ENCODE data around the gene FMNL2. TPM values are rescaled to one million over a fixed set of nuclear protein-coding genes. Genes with fewer than 3 reads are reported as not detected.

FMNL2 gene
- total and polyA plus RNA-seq, 4 donors: 18.8 to 81.4 (median 38.4) TPM

DNA sequence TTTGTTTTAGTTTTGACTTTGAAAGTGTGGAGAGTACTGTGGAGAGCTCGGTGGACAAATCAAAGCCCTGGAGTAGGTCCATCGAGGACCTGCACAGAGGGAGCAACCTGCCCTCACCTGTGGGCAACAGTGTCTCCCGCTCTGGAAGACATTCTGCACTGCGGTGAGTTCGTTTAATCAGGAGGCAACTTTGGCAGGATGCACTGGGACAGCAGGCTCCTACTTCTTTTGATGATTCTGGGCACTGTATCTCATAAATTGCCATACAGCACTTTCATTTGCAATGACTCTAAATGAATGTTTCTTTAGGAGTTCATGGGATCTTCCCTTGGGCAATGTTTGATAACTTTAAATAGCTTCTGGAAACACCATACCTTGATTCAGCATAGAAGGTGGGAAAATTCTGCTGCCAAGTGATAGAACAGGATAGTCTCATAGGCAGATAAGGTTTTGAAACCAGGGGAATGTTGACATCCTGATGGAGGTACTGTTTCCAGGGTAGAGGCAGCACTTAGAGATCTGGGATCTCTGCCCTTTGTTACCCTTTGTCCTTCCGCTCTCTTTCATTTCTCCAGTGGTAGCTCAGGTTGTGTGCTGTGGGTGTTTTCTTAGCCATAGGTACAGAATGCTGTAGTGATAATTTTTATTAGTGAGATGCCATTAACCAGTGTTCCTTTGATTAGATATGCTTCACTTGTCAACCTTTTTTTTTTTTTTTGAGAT lies 226.1 kb downstream of the FMNL2 start:
- no peak for ATAC-seq (ENCODE audit: insufficient read depth, low FRiP score)
- 93 to 98% methylated on average over 6 of the region's 6 CpGs for WGBS, 2 donors

DNA sequence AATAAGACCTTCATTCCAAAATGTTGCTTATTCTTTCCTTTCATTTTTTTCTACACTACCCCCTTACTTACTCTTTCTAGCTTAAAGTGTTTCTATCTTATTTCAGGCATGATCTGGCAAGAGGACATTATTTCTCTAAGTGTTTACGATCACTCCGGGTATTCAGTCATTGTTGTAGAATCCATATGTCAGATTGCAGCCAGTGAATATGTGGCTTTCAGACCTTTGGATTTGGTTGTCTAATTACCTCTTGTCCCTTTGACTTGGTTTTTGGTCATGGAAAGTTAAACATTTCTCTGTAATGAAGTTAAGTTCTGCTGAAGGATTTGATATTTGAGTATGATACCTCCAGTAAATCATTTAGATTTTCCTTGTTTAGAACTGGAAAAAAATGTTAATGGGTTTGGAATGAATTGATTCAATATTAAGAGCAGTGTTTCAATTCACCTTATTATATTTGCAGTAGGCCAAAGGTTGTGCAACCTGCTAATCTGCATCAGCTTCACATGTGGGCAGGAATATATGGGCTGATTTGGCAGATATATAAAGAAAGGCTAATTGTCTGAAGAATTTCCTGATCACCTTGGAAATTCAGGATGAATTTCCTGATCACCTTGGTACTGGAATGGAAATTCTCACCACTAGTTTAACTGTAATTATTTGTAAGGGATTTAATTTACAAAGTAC lies 227.4 kb downstream of the FMNL2 start:
- no peak overlapping the region for H3K4me3 ChIP-seq
- no peaks in the 10 kb centered on the region for H3K27me3 ChIP-seq (ENCODE audit: control insufficient read depth in 3 of 3, insufficient read depth in 3 of 3, low read length in 2 of 3)
- ATAC-seq (ENCODE audit: insufficient read depth, low FRiP score): no peak
- peaks cover 0 to 3% (median 0%) of the 10 kb centered on the region in 5 donors for H3K4me1 ChIP-seq (ENCODE audit: control insufficient read depth in 5 of 5, insufficient read depth in 5 of 5, low read length in 5 of 5)
- H3K9me3 ChIP-seq (ENCODE audit: control insufficient read depth in 4 of 4, insufficient read depth in 3 of 4, low read length in 3 of 4): no peaks in the 10 kb centered on the region
- no peak for DNase-seq
- peaks cover 0 to 6% (median 0%) of the 10 kb centered on the region in 4 donors for H3K36me3 ChIP-seq (ENCODE audit: control insufficient read depth in 4 of 4, insufficient read depth in 4 of 4, low read length in 4 of 4)
- WGBS, 2 donors: 90 to 92% methylated on average over 2 of the region's 2 CpGs
- H3K27ac ChIP-seq (ENCODE audit: low read depth in 1 of 2, low read length in 1 of 2): no peak overlapping the region
- H3K9ac ChIP-seq (ENCODE audit: insufficient read depth in 1 of 2, low read length in 2 of 2): no peak overlapping the region
- TF ChIP-seq, protein P1, sequence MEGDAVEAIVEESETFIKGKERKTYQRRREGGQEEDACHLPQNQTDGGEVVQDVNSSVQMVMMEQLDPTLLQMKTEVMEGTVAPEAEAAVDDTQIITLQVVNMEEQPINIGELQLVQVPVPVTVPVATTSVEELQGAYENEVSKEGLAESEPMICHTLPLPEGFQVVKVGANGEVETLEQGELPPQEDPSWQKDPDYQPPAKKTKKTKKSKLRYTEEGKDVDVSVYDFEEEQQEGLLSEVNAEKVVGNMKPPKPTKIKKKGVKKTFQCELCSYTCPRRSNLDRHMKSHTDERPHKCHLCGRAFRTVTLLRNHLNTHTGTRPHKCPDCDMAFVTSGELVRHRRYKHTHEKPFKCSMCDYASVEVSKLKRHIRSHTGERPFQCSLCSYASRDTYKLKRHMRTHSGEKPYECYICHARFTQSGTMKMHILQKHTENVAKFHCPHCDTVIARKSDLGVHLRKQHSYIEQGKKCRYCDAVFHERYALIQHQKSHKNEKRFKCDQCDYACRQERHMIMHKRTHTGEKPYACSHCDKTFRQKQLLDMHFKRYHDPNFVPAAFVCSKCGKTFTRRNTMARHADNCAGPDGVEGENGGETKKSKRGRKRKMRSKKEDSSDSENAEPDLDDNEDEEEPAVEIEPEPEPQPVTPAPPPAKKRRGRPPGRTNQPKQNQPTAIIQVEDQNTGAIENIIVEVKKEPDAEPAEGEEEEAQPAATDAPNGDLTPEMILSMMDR (IDR thresholded peaks at IDR 0.05; ENCODE audit: control extremely low read depth, extremely low read depth): no peak

More for the DNA sequence above, 226.1 kb downstream of the FMNL2 start:
- H3K9me3 ChIP-seq (ENCODE audit: control insufficient read depth in 4 of 4, insufficient read depth in 3 of 4, low read length in 3 of 4): no peaks in the 10 kb centered on the region
- TF ChIP-seq, protein P1 (IDR thresholded peaks at IDR 0.05; ENCODE audit: control extremely low read depth, extremely low read depth): no peak
- peaks cover 0 to 6% (median 0%) of the 10 kb centered on the region in 4 donors for H3K36me3 ChIP-seq (ENCODE audit: control insufficient read depth in 4 of 4, insufficient read depth in 4 of 4, low read length in 4 of 4)
- H3K4me1 ChIP-seq (ENCODE audit: control insufficient read depth in 5 of 5, insufficient read depth in 5 of 5, low read length in 5 of 5): peaks cover 0 to 1% (median 0%) of the 10 kb centered on the region in 5 donors
- H3K4me3 ChIP-seq: no peak overlapping the region
- H3K27ac ChIP-seq (ENCODE audit: low read depth in 1 of 2, low read length in 1 of 2): no peak overlapping the region
- H3K9ac ChIP-seq (ENCODE audit: insufficient read depth in 1 of 2, low read length in 2 of 2): no peak overlapping the region
- H3K27me3 ChIP-seq (ENCODE audit: control insufficient read depth in 3 of 3, insufficient read depth in 3 of 3, low read length in 2 of 3): no peaks in the 10 kb centered on the region
- DNase-seq: no peak

DNA sequence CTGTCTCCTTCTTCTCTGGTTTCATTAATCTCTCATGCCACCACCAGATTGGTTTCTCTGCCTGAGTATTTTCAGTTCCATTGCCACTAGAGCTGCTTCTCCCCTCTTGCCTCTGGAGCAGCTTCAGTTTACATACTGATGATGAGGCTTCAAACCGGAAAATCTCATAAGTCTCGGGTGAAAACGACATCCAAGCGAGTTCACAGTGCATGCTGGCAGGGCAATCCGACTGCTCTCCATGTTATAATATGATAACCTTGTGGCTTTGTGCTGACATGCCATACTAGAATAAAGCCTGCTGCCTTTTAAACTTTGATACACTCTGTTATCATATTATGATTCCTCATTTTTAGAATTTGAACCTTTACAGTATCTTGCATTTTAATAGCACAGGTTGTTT lies 228.8 kb downstream of the FMNL2 start:
- 81 to 91% methylated on average over 5 of the region's 5 CpGs for WGBS, 2 donors
- peaks cover 0 to 6% (median 0%) of the 10 kb centered on the region in 4 donors for H3K36me3 ChIP-seq (ENCODE audit: control insufficient read depth in 4 of 4, insufficient read depth in 4 of 4, low read length in 4 of 4)
- TF ChIP-seq, protein P1 (IDR thresholded peaks at IDR 0.05; ENCODE audit: control extremely low read depth, extremely low read depth): no peak
- no peak for ATAC-seq (ENCODE audit: insufficient read depth, low FRiP score)
- no peak overlapping the region for H3K9ac ChIP-seq (ENCODE audit: insufficient read depth in 1 of 2, low read length in 2 of 2)
- no peaks in the 10 kb centered on the region for H3K27me3 ChIP-seq (ENCODE audit: control insufficient read depth in 3 of 3, insufficient read depth in 3 of 3, low read length in 2 of 3)
- no peaks in the 10 kb centered on the region for H3K9me3 ChIP-seq (ENCODE audit: control insufficient read depth in 4 of 4, insufficient read depth in 3 of 4, low read length in 3 of 4)
- H3K4me1 ChIP-seq (ENCODE audit: control insufficient read depth in 5 of 5, insufficient read depth in 5 of 5, low read length in 5 of 5): peaks cover 0 to 3% (median 0%) of the 10 kb centered on the region in 5 donors
- H3K4me3 ChIP-seq: no peak overlapping the region
- no peak overlapping the region for H3K27ac ChIP-seq (ENCODE audit: low read depth in 1 of 2, low read length in 1 of 2)
- DNase-seq: peak in 1 of 3 donors; percentile 11
